Fibroblast of the aortic adventitia (primary cell): ENCODE results near the gene THADA. TPM values are rescaled to one million over a fixed set of nuclear protein-coding genes. Genes with fewer than 3 reads are reported as not detected.
"Not testable (repeated sequence)": the region's sequence is repeated elsewhere in the genome, so short reads cannot be mapped to it uniquely, and the experiment has no call there.

Experiments
- DNase-seq: peaks from one replicate; pipeline ENCODE4 v3.0.0-alpha.2; 2010; ENCODE audit warnings: low read depth
- H3K4me3 ChIP-seq: 2 replicates; pipeline ENCODE4 v1.5.1; 2011; ENCODE audit warnings: low read depth, mild to moderate bottlenecking, control low read depth, low read length, moderate library complexity
- total RNA-seq: library from RNA; depleted of rRNA; stranded (reverse); fragments of >200 nt; gene quantifications from 2 replicates; pipeline ENCODE4 v1.2.3, GENCODE V29; 2012; ENCODE audit warnings: low replicate concordance
- TF ChIP-seq, protein P1 (sequence below): IDR thresholded peaks from 2 replicates; pipeline ENCODE4 v1.5.1; 2011; ENCODE audit warnings: mild to moderate bottlenecking, low read length, control low read depth, inconsistent platforms; ENCODE audit not compliant: insufficient read depth

THADA gene
- total RNA-seq, 1 donor = 34.6 TPM

DNA sequence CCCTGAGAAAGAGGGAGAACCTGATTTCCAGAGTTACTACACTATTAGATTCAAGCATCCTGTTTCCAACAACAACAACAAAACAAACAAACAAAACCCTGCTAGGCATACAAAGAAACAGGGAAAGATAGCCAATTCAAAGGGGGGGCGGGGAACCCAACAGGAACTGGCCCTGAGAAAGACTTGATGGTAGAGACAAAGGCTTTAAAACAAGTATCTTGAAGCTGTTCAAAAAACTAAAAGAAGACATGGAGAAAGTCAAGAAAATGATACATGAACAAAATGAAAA, 147.1 kb downstream of the THADA start:
- TF ChIP-seq, protein P1, sequence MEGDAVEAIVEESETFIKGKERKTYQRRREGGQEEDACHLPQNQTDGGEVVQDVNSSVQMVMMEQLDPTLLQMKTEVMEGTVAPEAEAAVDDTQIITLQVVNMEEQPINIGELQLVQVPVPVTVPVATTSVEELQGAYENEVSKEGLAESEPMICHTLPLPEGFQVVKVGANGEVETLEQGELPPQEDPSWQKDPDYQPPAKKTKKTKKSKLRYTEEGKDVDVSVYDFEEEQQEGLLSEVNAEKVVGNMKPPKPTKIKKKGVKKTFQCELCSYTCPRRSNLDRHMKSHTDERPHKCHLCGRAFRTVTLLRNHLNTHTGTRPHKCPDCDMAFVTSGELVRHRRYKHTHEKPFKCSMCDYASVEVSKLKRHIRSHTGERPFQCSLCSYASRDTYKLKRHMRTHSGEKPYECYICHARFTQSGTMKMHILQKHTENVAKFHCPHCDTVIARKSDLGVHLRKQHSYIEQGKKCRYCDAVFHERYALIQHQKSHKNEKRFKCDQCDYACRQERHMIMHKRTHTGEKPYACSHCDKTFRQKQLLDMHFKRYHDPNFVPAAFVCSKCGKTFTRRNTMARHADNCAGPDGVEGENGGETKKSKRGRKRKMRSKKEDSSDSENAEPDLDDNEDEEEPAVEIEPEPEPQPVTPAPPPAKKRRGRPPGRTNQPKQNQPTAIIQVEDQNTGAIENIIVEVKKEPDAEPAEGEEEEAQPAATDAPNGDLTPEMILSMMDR = no peak
- no peak overlapping the region for H3K4me3 ChIP-seq
- DNase-seq = no peak

DNA sequence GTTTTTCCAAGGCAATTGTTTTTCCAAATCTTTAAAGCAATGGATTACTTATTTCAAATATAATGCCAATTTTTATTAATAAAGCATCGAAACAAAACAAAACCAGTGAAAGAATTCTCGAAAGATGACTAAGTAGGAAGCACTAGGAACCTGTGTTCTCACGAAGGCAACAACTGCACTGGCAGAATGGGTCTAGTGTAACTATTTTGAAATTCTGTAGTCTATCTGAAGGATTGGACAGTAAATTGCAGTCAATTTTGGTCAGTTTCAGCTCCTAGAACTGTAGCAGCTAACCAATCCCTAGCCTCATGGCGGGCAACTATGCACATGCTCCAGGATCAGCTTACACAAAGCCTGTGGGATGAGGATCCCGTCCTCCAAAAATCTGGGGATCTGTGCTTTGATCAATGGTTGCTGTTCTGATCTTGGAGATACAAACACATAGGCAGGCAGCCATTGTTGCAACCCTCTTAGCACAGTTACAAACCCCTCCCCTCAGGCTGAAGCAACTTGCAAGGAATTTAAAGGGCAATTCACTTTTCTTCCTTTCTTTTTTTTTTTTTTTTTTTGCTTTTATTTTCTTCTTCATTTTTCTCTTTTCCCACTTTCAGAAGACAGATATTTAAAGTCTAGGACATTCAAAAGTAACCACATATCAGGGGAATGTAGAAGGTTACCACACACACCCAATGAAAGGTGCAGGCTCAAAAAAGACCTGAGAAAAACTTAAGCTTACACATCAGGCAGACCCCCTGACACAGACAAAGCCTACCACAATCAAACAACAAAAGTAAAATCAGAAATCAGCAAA, 147.6 kb downstream of the THADA start:
- DNase-seq = no peak
- TF ChIP-seq, protein P1 = no peak
- H3K4me3 ChIP-seq = no peak overlapping the region

DNA sequence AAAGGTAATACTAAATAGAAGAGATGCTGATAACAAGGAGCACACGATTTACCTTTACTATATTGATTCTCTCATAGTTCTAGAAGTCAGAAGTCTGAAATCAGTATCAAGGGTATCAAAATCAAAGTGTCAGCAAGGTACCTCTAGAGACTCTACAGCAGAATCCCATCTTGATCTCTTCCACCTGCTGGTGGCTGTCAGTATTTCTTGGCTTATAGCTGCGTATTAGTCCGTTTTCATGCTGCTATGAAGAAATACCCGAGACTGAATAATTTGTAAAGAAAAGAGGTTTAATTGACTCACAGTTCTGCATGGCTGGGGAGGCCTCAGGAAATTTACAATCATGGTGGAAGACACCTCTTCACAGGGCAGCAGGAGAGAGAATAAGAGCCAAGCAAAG, 149.1 kb downstream of the THADA start:
- not testable (repeated sequence) for H3K4me3 ChIP-seq, DNase-seq

DNA sequence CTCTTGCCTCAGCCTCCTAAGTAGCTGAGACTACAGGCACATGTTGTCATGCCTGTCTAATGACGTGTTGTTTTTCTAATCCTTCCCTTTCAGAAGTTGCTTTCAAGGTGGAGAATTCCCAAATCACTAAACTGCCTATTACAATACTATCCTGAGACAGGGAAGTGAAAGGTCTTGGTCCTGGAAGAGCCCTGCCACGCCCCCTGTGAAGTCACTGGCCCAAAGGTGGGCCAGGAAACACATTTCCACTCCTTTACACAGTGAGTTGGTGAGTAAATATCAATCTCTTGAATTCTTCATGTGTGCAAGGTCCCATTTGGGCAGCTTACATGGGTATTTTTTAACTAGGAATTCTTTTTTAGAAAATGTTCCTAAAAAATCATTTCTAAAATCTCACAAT, 150.1 kb downstream of the THADA start:
- H3K4me3 ChIP-seq = no peak overlapping the region
- TF ChIP-seq, protein P1 = no peak
- no peak for DNase-seq

DNA sequence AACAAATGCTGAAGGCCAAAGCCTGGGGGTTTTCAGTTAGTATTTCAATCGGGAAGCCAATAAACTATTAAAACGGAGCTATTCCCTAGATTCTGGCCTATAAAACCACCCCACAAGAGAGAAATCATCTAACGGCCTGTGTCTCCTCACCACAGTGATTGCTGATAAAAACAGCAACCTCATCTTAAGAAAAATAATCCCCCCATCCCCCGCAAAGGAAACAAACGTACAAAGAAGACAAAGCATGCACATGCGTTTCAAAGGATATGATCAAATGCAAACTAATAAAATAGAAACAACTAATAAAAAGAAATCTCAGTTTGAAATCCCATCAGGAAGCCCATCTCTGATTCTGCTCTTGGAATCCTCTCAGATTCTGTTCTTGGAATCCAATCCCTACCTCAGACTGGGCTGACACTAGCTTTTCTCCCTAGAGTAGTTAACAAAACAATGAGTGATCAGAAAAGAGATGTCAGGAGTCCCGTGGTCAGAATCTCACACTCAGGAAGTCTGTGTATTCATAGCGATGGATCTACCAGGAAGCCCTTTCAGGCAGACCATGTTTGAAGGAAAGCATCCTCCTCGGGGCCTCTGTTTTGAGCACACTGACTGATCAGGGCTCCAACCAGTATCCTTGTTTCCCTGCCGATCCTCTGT, 150.7 kb downstream of the THADA start:
- TF ChIP-seq, protein P1 = no peak
- peak; percentile 63 for DNase-seq
- no peak overlapping the region for H3K4me3 ChIP-seq

DNA sequence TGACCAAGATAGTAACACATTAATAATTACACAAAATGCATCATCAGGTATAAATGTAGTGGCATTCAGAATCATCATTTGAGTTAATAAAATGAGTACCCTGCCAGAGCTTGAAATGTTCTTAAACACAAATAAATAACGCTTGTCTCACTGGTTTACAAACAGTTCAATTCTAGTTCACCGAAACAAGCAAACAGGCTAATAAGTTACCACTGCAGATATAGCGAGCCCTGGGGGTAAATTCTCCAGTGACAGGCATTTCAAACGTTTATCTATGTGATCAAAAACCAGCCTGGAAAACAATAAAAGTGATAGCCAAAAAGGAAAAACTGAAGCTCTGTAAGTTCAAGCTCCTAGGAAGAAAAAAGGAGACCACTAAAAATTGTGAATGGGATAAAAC, 152.6 kb downstream of the THADA start:
- TF ChIP-seq, protein P1 = no peak
- H3K4me3 ChIP-seq = no peak overlapping the region
- DNase-seq = no peak

DNA sequence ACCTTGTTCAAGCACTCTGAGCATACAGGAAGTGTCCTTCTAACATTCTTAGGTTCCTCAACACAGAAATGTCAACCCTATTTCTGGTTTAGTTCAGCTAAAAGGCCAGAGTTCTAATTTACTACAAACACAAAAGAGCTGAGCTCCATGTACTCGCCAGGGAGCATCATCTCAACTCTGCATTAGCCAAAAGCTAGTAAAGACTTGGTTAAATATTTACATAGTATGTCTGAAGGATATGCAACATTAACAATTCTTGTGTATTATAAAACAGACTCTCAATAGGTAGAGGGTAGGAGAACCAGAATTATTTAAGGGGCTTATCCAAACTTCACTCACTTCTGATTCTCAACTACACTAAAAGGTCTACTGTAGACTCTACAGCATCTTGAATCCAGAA, 154.6 kb downstream of the THADA start:
- no peak for DNase-seq
- H3K4me3 ChIP-seq = no peak overlapping the region

More for the DNA sequence above, 154.6 kb downstream of the THADA start:
- TF ChIP-seq, protein P1 = no peak
